Measurements from ENCODE around the gene MYMK. TPM values are rescaled to one million over a fixed set of nuclear protein-coding genes. Genes with fewer than 3 reads are reported as not detected.

The MYMK gene
- total RNA-seq, 1 experiment from 2014 or later, result not detected

DNA sequence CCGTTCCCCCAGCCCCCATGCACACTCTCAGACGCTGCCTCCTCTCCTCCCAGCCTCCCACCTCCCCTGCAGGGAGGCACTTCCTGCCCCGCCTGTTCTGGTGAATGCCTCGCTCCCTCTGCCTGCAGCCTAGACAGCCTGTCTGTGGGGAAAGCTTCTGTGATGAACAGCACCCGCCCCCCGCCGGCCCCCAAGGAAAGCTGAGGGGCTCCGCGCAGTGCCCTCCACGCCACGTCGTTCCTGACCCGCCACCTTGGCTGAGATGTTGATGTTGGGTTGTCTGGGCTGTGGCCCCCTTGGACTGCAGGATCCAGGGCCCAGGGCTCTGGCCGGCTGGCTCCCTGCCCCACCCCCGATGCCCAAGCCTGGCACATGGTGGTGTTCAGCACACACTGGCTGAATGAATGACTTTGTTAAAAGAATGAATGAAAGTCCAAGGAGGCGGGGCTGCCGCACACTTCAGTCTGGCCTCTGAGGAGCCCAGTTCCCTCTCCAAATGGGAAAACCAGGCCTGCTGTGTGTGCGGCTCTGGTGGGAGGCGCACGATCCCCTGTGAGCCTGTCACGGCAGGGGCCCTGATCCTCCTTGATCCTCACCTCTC lies 2.1 kb upstream of the MYMK start:
- in situ Hi-C loops (cut with HindIII; ENCODE audit: low pct_unique_long_range_greater_than_20kb, low sequenced_read_pairs), result no loop called here
- DNase-seq (ENCODE audit: low read depth, low spot score), result no peak

DNA sequence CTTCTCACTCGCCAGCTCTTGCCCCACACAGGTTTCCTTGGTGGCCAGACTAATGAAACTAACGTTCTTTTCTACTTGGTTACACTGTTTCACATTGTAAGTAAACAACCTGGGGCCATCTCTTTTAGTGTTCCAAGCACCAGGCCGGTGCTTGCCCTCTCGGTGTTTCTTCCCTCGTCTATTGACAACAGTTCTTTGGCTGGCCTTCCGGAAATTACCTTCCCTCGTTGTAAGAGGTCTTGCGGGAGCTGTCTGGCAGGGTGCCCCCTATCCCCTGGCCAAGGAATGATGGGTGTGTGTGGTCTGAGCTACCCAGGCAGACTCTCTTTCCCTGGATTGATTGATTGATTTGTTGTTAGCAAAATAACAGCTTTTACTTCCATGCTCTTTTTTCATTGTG lies 918 bp upstream of the MYMK start:
- DNase-seq (ENCODE audit: low read depth, low spot score), result no peak
- in situ Hi-C loops (cut with HindIII; ENCODE audit: low pct_unique_long_range_greater_than_20kb, low sequenced_read_pairs), result no loop called here

DNA sequence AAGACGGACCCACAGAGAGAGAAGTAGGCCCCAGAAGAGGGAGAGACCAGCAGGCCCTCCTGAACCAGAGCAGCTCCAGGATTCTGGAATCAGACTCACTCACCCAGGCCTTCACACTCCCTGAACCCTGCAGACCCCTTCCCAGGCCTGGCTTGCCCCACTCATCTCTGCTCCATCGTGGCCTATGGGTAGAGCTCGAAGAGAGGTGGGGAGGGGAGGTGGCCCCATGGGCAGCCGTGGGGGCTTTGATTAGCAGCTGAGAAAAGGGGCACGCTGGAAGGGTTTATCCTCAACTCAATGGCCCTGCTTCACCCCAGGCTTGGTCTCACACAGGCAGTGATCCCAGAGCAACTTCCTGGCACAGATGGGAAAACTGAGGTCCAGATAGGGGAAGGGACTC lies 613 bp downstream of the MYMK start:
- no peak for DNase-seq (ENCODE audit: low read depth, low spot score)
- in situ Hi-C loops (cut with HindIII; ENCODE audit: low pct_unique_long_range_greater_than_20kb, low sequenced_read_pairs), result no loop called here

- no peak for DNase-seq (ENCODE audit: low read depth, low spot score)
- in situ Hi-C loops (cut with HindIII; ENCODE audit: low pct_unique_long_range_greater_than_20kb, low sequenced_read_pairs), result no loop called here
Measured at GRCh38 chr9:133523106-133523505, 1.7 kb downstream of the MYMK start.

GRCh38 chr9:133522073-133522910 lies 2.5 kb downstream of the MYMK start:
- in situ Hi-C loops (cut with HindIII; ENCODE audit: low pct_unique_long_range_greater_than_20kb, low sequenced_read_pairs), result no loop called here

DNA sequence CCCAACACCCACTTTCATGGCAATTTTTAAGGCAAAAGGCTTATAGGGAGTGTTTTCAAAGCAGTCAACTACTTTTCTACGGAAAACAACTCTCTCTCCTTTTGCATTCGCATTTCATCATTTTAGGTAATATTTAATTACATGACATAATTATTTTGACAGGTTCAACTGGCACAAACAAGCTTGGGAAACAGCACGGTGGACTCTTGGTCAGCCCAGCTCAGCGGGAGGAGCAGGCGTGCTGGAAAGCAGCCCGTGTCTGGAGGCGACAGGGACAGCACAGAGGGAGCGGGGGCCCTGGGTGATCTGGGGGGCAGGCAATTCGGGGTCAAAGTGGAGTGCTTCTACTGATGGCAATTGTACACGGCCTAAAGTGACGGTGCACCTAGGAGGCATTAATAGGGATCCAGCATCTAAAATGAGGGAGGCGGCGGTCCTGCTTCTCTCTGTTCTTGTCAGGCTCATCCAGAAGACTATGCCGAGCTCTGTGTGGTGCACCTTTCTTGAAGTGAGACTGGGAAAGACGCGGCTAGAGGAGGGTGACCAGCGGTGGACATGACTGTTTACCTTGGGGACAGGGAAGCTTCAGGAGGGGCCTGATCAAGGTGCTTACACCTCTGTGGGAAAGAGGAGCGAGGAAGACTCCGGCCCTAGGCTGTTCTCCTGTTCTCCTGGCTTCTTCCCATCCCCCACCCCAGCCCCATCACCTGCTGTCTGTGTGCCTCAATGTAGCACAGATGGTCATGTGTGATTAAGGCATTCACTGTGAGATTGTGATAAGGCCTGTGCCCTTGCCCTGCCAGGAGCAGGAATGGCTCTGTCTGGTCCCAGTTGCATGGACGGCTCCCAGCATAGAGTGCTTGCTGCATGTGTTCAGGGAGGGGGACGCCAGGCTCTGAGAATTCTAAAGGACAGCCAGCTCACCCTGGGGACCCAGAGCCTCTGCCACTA lies 3.4 kb downstream of the MYMK start:
- no peak for DNase-seq (ENCODE audit: low read depth, low spot score)
- in situ Hi-C loops (cut with HindIII; ENCODE audit: low pct_unique_long_range_greater_than_20kb, low sequenced_read_pairs), result no loop called here

More at GRCh38 chr9:133522073-133522910, 2.5 kb downstream of the MYMK start:
- DNase-seq (ENCODE audit: low read depth, low spot score), result no peak

- in situ Hi-C loops (cut with HindIII; ENCODE audit: low pct_unique_long_range_greater_than_20kb, low sequenced_read_pairs), result no loop called here
- no peak for DNase-seq (ENCODE audit: low read depth, low spot score)
Measured at GRCh38 chr9:133520121-133520835, 4.5 kb downstream of the MYMK start.

GRCh38 chr9:133519693-133520092 lies 5.1 kb downstream of the MYMK start:
- DNase-seq (ENCODE audit: low read depth, low spot score), result no peak
- in situ Hi-C loops (cut with HindIII; ENCODE audit: low pct_unique_long_range_greater_than_20kb, low sequenced_read_pairs), result no loop called here

- in situ Hi-C loops (cut with HindIII; ENCODE audit: low pct_unique_long_range_greater_than_20kb, low sequenced_read_pairs), result no loop called here
- DNase-seq (ENCODE audit: low read depth, low spot score), result no peak
Measured at GRCh38 chr9:133518706-133519449, 5.9 kb downstream of the MYMK start.

DNA sequence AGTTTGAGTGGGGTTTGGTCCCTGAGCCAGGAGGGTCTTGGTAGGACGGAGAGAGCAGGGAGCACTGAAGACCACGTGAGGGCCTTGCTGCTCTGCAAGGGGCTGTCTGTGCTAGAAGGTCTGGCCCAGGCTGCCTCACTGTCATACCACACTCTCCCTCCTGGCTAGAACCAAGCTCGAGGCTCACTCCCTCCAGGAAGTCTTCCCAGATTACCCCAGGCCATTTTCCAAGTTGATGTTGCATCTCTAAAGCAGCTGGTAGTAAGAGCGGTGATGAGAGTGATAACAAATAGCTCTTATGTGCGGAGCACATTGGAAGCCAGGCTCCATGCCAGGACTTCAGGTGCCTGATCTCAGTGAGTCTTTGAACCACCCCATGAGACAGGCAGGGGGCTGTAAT lies 6.6 kb downstream of the MYMK start:
- DNase-seq (ENCODE audit: low read depth, low spot score), result no peak
- in situ Hi-C loops (cut with HindIII; ENCODE audit: low pct_unique_long_range_greater_than_20kb, low sequenced_read_pairs), result no loop called here

DNA sequence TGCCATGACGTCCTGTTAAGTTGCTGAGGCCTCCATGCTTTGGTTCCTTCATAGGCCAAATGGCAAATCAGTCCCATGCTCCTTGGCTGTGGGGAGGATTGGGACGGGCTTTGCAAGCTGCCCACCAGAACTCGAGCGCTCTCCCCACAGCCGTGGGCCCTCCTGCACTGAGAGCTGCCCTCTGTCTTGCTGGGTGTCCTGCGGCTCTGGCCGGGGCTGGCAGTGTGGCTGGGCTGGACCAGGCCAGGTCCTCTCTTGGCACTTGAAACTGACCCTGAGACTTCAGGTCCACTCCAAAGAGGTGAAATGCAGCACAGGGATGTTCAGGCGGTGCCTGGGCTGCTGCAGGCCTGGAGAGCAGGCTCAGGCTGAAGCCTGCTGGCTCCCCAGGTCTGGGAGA lies 7.0 kb downstream of the MYMK start:
- in situ Hi-C loops (cut with HindIII; ENCODE audit: low pct_unique_long_range_greater_than_20kb, low sequenced_read_pairs), result no loop called here

DNA sequence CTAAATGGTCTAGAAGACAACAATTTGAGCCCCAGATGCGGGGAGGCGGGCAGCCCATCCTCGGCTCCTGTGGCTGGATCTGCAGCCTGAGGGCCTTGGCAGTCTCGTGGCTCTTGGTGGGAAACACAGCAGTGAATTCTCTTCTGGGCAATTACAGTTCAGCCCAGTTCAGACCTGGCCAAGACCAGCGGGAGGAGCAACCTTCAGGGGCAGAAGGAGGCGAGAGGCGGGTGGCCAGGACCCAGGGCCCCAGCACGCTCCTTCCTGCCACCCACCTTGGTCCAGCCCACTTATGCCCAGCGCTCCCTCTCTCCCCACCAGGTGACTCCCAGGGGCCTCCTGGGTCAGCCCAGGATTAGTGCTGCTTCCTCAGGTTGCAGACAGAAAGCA lies 7.8 kb downstream of the MYMK start:
- in situ Hi-C loops (cut with HindIII; ENCODE audit: low pct_unique_long_range_greater_than_20kb, low sequenced_read_pairs), result no loop called here
- no peak for DNase-seq (ENCODE audit: low read depth, low spot score)

More for the DNA sequence above, 7.0 kb downstream of the MYMK start:
- DNase-seq (ENCODE audit: low read depth, low spot score), result no peak

GRCh38 chr9:133516256-133516960 lies 8.4 kb downstream of the MYMK start:
- no peak for DNase-seq (ENCODE audit: low read depth, low spot score)
- in situ Hi-C loops (cut with HindIII; ENCODE audit: low pct_unique_long_range_greater_than_20kb, low sequenced_read_pairs), result no loop called here

DNA sequence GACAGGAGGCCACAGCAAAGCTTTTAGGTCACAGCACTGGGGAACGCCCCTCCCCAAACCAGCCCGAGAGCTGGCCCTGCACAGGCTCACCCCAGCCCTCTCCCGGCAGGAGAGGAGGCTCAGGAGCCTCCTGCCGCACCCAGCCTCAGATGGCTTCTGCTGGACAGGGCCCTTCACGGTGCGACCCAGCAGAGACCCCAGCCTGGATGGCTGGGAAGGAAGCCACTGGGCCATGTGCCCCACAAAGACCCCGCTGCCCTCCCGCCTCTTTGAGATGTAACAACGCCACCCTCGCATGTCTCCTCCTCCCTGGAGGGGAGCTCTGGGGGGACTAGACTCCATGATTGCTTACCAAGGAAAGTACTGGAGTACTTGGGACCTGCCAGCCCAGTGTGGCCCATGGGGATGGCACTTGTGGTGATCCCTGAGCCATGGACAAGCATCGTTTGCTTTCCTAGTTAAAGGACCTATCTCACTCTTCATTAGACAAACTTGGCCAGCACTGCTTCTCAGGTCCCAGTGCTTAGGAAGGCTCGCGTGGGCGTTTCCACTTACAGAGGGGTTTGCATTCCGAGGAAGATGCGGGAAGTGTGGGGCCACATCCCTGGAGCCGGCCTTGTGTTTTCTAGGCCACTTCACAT lies 9.0 kb downstream of the MYMK start:
- in situ Hi-C loops (cut with HindIII; ENCODE audit: low pct_unique_long_range_greater_than_20kb, low sequenced_read_pairs), result no loop called here
- no peak for DNase-seq (ENCODE audit: low read depth, low spot score)

GRCh38 chr9:133515240-133515610 lies 9.5 kb downstream of the MYMK start:
- in situ Hi-C loops (cut with HindIII; ENCODE audit: low pct_unique_long_range_greater_than_20kb, low sequenced_read_pairs), result no loop called here
- no peak for DNase-seq (ENCODE audit: low read depth, low spot score)
